K562 (cell line): ENCODE measurements around the gene SDE2. TPM values are rescaled to one million over a fixed set of nuclear protein-coding genes. Genes with fewer than 3 reads are reported as not detected.
"Not testable (repeated sequence)": the region's sequence is repeated elsewhere in the genome, so short reads cannot be mapped to it uniquely, and the experiment has no call there.

Source experiments
- ATAC-seq: fragments of 200-7000 bp; cut with Tn5 transposase; 3 replicates; pipeline ENCODE4 v1.9.1; 2020; ENCODE audit warnings: moderate library complexity
- BruUV-seq: library from RNA; stranded (reverse); fragments of 400-500 nt; replicated peaks from 2 replicates; lab custom pipeline; 2021; lab: Mats Ljungman, UMichigan
- CTCF ChIA-PET: fragments of 300-600 bp; formaldehyde crosslinking; extraction: SDS; loops from one replicate; lab custom pipeline; 2021; ENCODE audit warnings: low intra/inter-chr PET ratio; lab: Yijun Ruan, JAX
- POLR2A ChIA-PET: fragments of 300-600, 350-650 bp; sonication (Branson Sonifier 250); formaldehyde crosslinking; extraction: SDS; loops from one replicate; lab custom pipeline; 2021; ENCODE audit warnings: antibody characterized with exemption, inconsistent platforms; lab: Yijun Ruan, JAX
- DNase-seq, 4 experiments: peaks; one replicate each; pipeline versions ENCODE4 v3.0.0 to v3.0.0-alpha.2; 2011 to 2018; ENCODE audit warnings: low spot score in 3 of 4, mixed read lengths in 3 of 4; ENCODE audit errors: extremely low read depth in 1 of 4
- FAIRE-seq: peaks from 2 replicates; lab custom pipeline; 2011; peaks lifted over from hg19 to GRCh38; lab: Jason Lieb, UNC
- H2AFZ ChIP-seq: 2 replicates; pipeline ENCODE4 v1.6.0; 2011; ENCODE audit warnings: low read depth, low read length, control low read depth, inconsistent platforms
- H3K27ac ChIP-seq: fragments of 200-600 bp; 3 replicates; pipeline ENCODE4 v1.8.0; 2011; ENCODE audit warnings: low read depth, mild to moderate bottlenecking, control low read depth, inconsistent platforms, low read length, moderate library complexity, mixed read lengths; ENCODE audit errors: extremely low read depth
- H3K27me3 ChIP-seq, 2 experiments: fragments of 300-600 bp in 1 of 2; 2 replicates in 1 of 2; 3 replicates in 1 of 2; pipeline versions ENCODE4 v1.6.0 to v1.8.0; 2011; ENCODE audit warnings: inconsistent platforms in 2 of 2, low read length in 2 of 2, mild to moderate bottlenecking in 1 of 2, mixed read lengths in 1 of 2, moderate library complexity in 1 of 2; ENCODE audit not compliant: control insufficient read depth in 2 of 2, insufficient read depth in 2 of 2
- H3K36me3 ChIP-seq: fragments of 300-600 bp; 3 replicates; pipeline ENCODE4 v1.8.0; 2011; ENCODE audit warnings: mild to moderate bottlenecking, low read length, inconsistent platforms; ENCODE audit not compliant: control insufficient read depth, insufficient read depth
- H3K4me1 ChIP-seq, 2 experiments: fragments of 200-600 bp in 1 of 2; replicated peaks in 1 of 2; 2 replicates in 1 of 2; 3 replicates in 1 of 2; pipeline versions ENCODE4 v1.5.1 to v1.8.0; 2011; ENCODE audit warnings: inconsistent platforms in 2 of 2, low read length in 2 of 2, mild to moderate bottlenecking in 1 of 2, mixed read lengths in 1 of 2, moderate library complexity in 1 of 2; ENCODE audit not compliant: control insufficient read depth in 2 of 2, insufficient read depth in 2 of 2
- H3K4me2 ChIP-seq: 2 replicates; pipeline ENCODE4 v1.6.1; 2011; ENCODE audit warnings: low read length, control low read depth, inconsistent platforms, mixed read lengths; ENCODE audit not compliant: insufficient read depth
- H3K4me3 ChIP-seq: fragments of 200-600 bp; sonication (generic), shearing (Covaris generic); 2 replicates; pipeline ENCODE4 v1.5.1; 2016; ENCODE audit warnings: control low read depth, inconsistent platforms
- H3K79me2 ChIP-seq: fragments of 200-600 bp; 3 replicates; pipeline ENCODE4 v1.8.0; 2011; ENCODE audit warnings: low read length, inconsistent platforms; ENCODE audit not compliant: control insufficient read depth, insufficient read depth
- H3K9ac ChIP-seq, 2 experiments: 2 replicates each; pipeline versions ENCODE4 v1.6.0 to v1.6.1; 2011; ENCODE audit warnings: low read depth in 2 of 2, low read length in 2 of 2, control low read depth in 1 of 2, inconsistent platforms in 1 of 2, mild to moderate bottlenecking in 1 of 2, mixed read lengths in 1 of 2; ENCODE audit not compliant: insufficient read depth in 1 of 2
- H3K9me1 ChIP-seq: one replicate; pipeline ENCODE4 v1.6.0; 2011; ENCODE audit warnings: inconsistent platforms, mild to moderate bottlenecking, low read length, moderate library complexity; ENCODE audit not compliant: control insufficient read depth, insufficient read depth
- H3K9me3 ChIP-seq: replicated peaks from 2 replicates; pipeline ENCODE4 v1.5.1; 2011; ENCODE audit warnings: low read depth, low read length, inconsistent platforms; ENCODE audit not compliant: control insufficient read depth, insufficient read depth
- H4K20me1 ChIP-seq: replicated peaks from 2 replicates; pipeline ENCODE4 v1.6.1; 2011; ENCODE audit warnings: low read length, inconsistent platforms, mixed read lengths; ENCODE audit not compliant: control insufficient read depth, insufficient read depth
- ESRRA ChIP-seq: fragments of 450-650 bp; IDR thresholded peaks from 2 replicates; pipeline ENCODE4 v1.6.1; 2014; ENCODE audit warnings: low read depth, mild to moderate bottlenecking, moderate library complexity, borderline replicate concordance
- HNRNPH1 ChIP-seq: fragments of 200-400 bp; formaldehyde crosslinking; optimal IDR thresholded peaks from 2 replicates; pipeline ENCODE3; 2017; ENCODE audit warnings: low read depth, mild to moderate bottlenecking, low read length, moderate library complexity
- POLR2A ChIP-seq: fragments of 450-650 bp; conservative IDR thresholded peaks from 2 replicates; pipeline ENCODE4 v1.6.1; 2016
- POLR2AphosphoS5 ChIP-seq: IDR thresholded peaks from 2 replicates; pipeline ENCODE4 v1.6.1; 2011; ENCODE audit warnings: mild to moderate bottlenecking, low read depth, low read length, moderate library complexity; ENCODE audit not compliant: control insufficient read depth, insufficient read depth
- RAD21 ChIP-seq, 2 experiments: fragments of 250-450 bp in 1 of 2; fragments of 450-650 bp in 1 of 2; sonication (Bioruptor Pico) in 1 of 2; formaldehyde crosslinking in 1 of 2; IDR thresholded peaks in 1 of 2; conservative IDR thresholded peaks in 1 of 2; 2 replicates each; pipeline versions ENCODE4 v1.4.0 to v1.8.0; 2020 to 2022; ENCODE audit warnings: mild to moderate bottlenecking in 2 of 2, moderate library complexity in 1 of 2
- WGBS: fragments of 100-300 bp; shearing (Covaris generic); methylation state at CpG from one replicate; pipeline ENCODE4 v1.1.6; 2016; ENCODE audit warnings: low coverage, mixed read lengths; ENCODE audit not compliant: insufficient coverage; ENCODE audit errors: missing lambda C conversion rate; 5-methylcytosine and 5-hydroxymethylcytosine counted together
- in situ Hi-C: fragments of 300-500 bp; cut with MboI; formaldehyde crosslinking; loops from 4 replicates; pipeline ENCODE4 v1.15.0; 2018; ENCODE audit warnings: inconsistent platforms, mixed read lengths
- intact Hi-C: fragments of 100-400 bp; cut with micrococcal nuclease; formaldehyde crosslinking; loops from 2 replicates; pipeline ENCODE4 v1.14.2; 2022
- polyA plus RNA-seq, 8 experiments: library from polyadenylated mRNA; depleted of rRNA in 4 of 8; stranded (reverse) in 5 of 8; unstranded in 3 of 8; fragments of >200 nt; fragmentation: Nextera tagmentation in 2 of 8; fragmentation: Illumina TruSeq in 1 of 8; extraction: Ambion mirVana in 2 of 8; extraction: Trizol in 1 of 8; gene quantifications; 2 replicates each; pipeline versions ENCODE4 v1.2.1 to v1.2.3, GENCODE V29; 2011 to 2014; ENCODE audit warnings: inconsistent platforms in 1 of 8, missing spikeins in 1 of 8
- total RNA-seq, 7 experiments: library from RNA; depleted of rRNA in 6 of 7; stranded (reverse); fragments of >200 nt in 6 of 7; fragmentation: Illumina TruSeq in 2 of 7; extraction: Trizol in 2 of 7; gene quantifications; 2 replicates each; pipeline versions ENCODE4 v1.2.1 to v1.2.3, GENCODE V29; 2011 to 2021; ENCODE audit warnings: low replicate concordance in 1 of 7
- TF ChIP-seq, protein P1 (sequence below), 3 experiments: IDR thresholded peaks in 2 of 3; conservative IDR thresholded peaks in 1 of 3; 2 replicates each; pipeline ENCODE4 v1.5.1; 2011 to 2012; ENCODE audit warnings: low read length in 3 of 3, mild to moderate bottlenecking in 3 of 3, control low read depth in 2 of 3, improper control_type of control experiment in 1 of 3, inconsistent platforms in 1 of 3, low read depth in 1 of 3, mixed read lengths in 1 of 3, moderate library complexity in 1 of 3; ENCODE audit not compliant: insufficient read depth in 2 of 3
- TF ChIP-seq, protein P2 (sequence below): sonication (generic); formaldehyde crosslinking; IDR thresholded peaks from 2 replicates; pipeline ENCODE4 v1.9.0; 2022; ENCODE audit warnings: mild to moderate bottlenecking, missing genetic modification reagents

The SDE2 gene
- total and polyA plus RNA-seq, 9 of the 15 experiments (the other 6 are each of a cell fraction or from before 2014, with no cell fraction given): 14.3 to 62.3 (median 46.0) TPM

- H3K9ac ChIP-seq: no peak overlapping the region
- no peaks in the 10 kb centered on the region for H4K20me1 ChIP-seq
- FAIRE-seq: no peak
- ChIA-PET POLR2A (interaction anchor here (0.7 to 1.3 kb wide), 9 partner anchors 15 to 1302 kb away, joined by 3 to 9 read pairs (median 3); partner anchors contain the start of gene H3-3A), CTCF (interaction anchor here (0.7 to 6.7 kb wide), 3 partner anchors 86 to 503 kb away, joined by 3 to 133 read pairs (median 4); no protein-coding TSS in a partner anchor)
- DNase-seq: peak in 1 of 4 experiments; percentile 35
- BruUV-seq: no TSS peak
- intact Hi-C loops: loop anchor here (5.0 to 10.0 kb wide), 5 partner anchors 133 to 426 kb away; partner anchors contain the start of gene ENAH
- 88% methylated on average over 15 of the region's 15 CpGs for WGBS
- TF ChIP-seq RAD21 (CRISPR knock-in tag; conservative IDR thresholded peaks at IDR 0.05 in 1 of 2, IDR thresholded peaks at IDR 0.05 in 1 of 2) (peak in 1 of 2 experiments; percentile 39; a peak in 2 of 4 replicates), HNRNPH1 (no peak), ESRRA (no peak), POLR2A (0 out of 2 replicates have a peak, but pooled peaks have one; percentile 15), POLR2AphosphoS5 (peak; percentile 27; the same call in 1 of the 2 replicates)
- TF ChIP-seq, protein P1, sequence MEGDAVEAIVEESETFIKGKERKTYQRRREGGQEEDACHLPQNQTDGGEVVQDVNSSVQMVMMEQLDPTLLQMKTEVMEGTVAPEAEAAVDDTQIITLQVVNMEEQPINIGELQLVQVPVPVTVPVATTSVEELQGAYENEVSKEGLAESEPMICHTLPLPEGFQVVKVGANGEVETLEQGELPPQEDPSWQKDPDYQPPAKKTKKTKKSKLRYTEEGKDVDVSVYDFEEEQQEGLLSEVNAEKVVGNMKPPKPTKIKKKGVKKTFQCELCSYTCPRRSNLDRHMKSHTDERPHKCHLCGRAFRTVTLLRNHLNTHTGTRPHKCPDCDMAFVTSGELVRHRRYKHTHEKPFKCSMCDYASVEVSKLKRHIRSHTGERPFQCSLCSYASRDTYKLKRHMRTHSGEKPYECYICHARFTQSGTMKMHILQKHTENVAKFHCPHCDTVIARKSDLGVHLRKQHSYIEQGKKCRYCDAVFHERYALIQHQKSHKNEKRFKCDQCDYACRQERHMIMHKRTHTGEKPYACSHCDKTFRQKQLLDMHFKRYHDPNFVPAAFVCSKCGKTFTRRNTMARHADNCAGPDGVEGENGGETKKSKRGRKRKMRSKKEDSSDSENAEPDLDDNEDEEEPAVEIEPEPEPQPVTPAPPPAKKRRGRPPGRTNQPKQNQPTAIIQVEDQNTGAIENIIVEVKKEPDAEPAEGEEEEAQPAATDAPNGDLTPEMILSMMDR (IDR thresholded peaks at IDR 0.05 in 2 of 3, conservative IDR thresholded peaks at IDR 0.05 in 1 of 3; ENCODE audit: insufficient read depth in 2 of 3, low read depth in 1 of 3, low read length in 3 of 3): peak in 2 of 3 experiments; percentile 25 to 33; a peak in 1 of 6 replicates
- TF ChIP-seq, protein P2, sequence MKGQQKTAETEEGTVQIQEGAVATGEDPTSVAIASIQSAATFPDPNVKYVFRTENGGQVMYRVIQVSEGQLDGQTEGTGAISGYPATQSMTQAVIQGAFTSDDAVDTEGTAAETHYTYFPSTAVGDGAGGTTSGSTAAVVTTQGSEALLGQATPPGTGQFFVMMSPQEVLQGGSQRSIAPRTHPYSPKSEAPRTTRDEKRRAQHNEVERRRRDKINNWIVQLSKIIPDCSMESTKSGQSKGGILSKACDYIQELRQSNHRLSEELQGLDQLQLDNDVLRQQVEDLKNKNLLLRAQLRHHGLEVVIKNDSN (CRISPR knock-in tag): 0 out of 2 replicates have a peak, but pooled peaks have one; percentile 17
- no peaks in the 10 kb centered on the region for H3K9me1 ChIP-seq
- no peaks in the 10 kb centered on the region for H3K27me3 ChIP-seq
- H3K4me3 ChIP-seq: no peak overlapping the region
- no peak overlapping the region for H2AFZ ChIP-seq
- H3K9me3 ChIP-seq: peaks cover 16% of the 10 kb centered on the region
- peak; percentile 19 for ATAC-seq
- in situ Hi-C loops: no loop called here
- peaks cover 54% of the 10 kb centered on the region for H3K36me3 ChIP-seq
- H3K27ac ChIP-seq: no peak overlapping the region
- peaks cover 1 to 7% of the 10 kb centered on the region in 2 experiments; a peak in 4 of 5 replicates for H3K4me1 ChIP-seq
- H3K79me2 ChIP-seq: 0 out of 3 replicates have a peak, but pooled peaks cover 3% of the 10 kb centered on the region
- no peak overlapping the region for H3K4me2 ChIP-seq
These were observed 21.0 kb downstream of the SDE2 start for GRCh38 chr1:225977937-225978748.

DNA sequence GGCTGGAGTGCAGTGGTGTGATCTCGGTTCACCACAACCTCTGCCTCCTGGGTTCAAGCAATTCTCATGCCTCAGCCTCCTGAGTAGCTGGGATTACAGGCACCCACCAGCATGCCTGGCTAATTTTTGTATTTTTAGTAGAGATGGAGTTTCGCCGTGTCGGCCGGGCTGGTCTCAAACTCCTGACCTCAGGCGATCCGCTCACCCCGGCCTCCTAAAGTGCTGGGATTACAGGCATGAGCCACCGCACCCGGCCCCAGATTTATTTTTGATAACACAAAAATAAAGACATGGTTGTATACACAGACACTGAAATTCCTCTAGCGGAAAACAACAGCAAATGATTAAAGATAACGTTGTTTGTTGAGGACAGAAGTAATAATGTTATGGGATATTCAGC, 24.0 kb downstream of the SDE2 start:
- H3K4me2 ChIP-seq, H3K9ac ChIP-seq, ATAC-seq, FAIRE-seq, H3K9me3 ChIP-seq, H3K27me3 ChIP-seq, BruUV-seq, H4K20me1 ChIP-seq, H3K27ac ChIP-seq, H2AFZ ChIP-seq, H3K4me3 ChIP-seq, H3K79me2 ChIP-seq, in situ Hi-C loops, H3K9me1 ChIP-seq, DNase-seq: not testable (repeated sequence)
- Histone ChIP-seq H3K36me3 (peaks cover 26% of the 10 kb centered on the region), H3K4me1 (peaks cover 7 to 16% of the 10 kb centered on the region in 2 experiments; a peak in 4 of 5 replicates)
- intact Hi-C loops: loop anchor here (5.0 to 10.0 kb wide), 5 partner anchors 130 to 423 kb away; partner anchors contain the start of gene ENAH
- POLR2A ChIA-PET: interaction anchor here (0.7 to 2.4 kb wide), 6 partner anchors 10 to 491 kb away, joined by 3 to 7 read pairs (median 4); partner anchors contain the start of genes SRP9 and TMEM63A
- WGBS: 84% methylated on average over 12 of the region's 12 CpGs
- CTCF ChIA-PET: interaction anchor here (0.5 to 6.7 kb wide), 10 partner anchors 13 to 648 kb away, joined by 3 to 133 read pairs (median 4); no protein-coding TSS in a partner anchor
